ENCODE data around the gene GALC. TPM values are rescaled to one million over a fixed set of nuclear protein-coding genes. Genes with fewer than 3 reads are reported as not detected.
A peak's percentile ranks its signal among the peaks of the same experiment; 100 is the strongest.

Gene GALC
- total RNA-seq, result 10 to 100 TPM; 12.4 to 13.0 TPM
- polyA plus RNA-seq, result 27.7 TPM

DNA sequence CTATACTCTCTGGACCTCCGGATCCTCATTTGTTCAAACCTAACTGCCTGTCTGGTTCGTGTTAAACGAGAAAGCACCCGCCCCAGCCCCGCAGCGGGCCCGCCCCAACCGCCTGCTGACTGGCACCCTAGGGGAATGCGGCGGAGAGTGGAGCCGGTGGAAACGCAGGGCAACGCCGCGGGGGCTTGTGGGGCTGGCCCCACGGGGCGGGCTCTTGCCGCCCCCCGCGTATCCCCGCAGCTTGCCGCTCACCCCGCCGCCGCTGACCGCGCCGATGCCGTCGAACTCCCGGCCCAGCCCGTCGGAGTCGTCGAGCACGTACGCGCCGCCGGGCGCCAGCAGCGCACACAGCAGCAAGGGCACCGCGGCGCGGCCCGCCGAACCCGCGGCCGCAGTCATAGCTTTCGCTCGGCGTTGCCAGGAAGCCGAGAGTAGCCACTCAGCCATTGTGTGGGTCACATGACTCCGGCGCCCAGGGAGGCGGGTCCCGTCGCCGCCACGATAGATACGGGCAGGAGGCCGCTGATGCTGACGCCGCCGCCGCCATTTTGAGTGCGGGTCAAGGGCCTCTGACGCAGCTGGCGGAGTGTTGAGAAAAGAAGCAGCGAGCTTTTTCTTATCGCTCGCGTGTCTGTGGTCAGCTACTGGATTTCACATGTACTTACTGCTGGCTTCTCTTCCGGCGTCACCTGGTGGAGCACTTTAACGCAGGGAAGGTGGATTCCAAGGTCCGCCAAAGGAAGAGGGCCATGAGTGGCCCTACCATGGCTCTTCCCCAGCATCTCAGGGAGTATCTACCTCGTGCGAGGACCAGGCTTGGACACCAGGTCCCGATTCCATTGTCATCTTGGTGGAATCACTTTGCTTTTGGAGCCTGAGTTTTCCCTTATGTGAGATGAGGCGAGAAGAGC is at the start of gene GALC:
Gene GALC (minus strand): TSS at position 465 of the 911 bp plus-strand sequence. CDS start 18 bp downstream, at position 447.
- H3K9me3 Mint-ChIP-seq, result no peaks in the 10 kb centered on the region
- Histone ChIP-seq H3K9me3 (ENCODE audit: low read length) (no peaks in the 10 kb centered on the region), H3K27me3 (ENCODE audit: insufficient read depth, low read length, poor library complexity, severe bottlenecking) (no peaks in the 10 kb centered on the region), H3K4me3 (ENCODE audit: low read length) (peak within 1 kb of the TSS; percentile 89), H3K36me3 (ENCODE audit: insufficient read depth, low read length) (no peaks in the 10 kb centered on the region), H3K27ac (ENCODE audit: low read depth, low read length) (peak within 1 kb of the TSS; percentile 87), H3K4me1 (ENCODE audit: insufficient read depth, low read length) (peaks cover 42% of the 10 kb centered on the region)
- H3K27ac Mint-ChIP-seq, result peak within 1 kb of the TSS; percentile 99 to 100 (median 99)
- ChIA-PET CTCF (interaction anchor here (0.8 to 2.9 kb wide), 8 partner anchors 9 to 176 kb away, joined by 3 to 25 read pairs (median 12); partner anchors contain the start of gene GPR65), POLR2A (interaction anchor here (0.6 to 4.9 kb wide), 11 partner anchors 9 to 137 kb away, joined by 3 to 69 read pairs (median 4); partner anchors contain the start of gene GPR65)
- peak within 1 kb of the TSS; percentile 79 to 98 (median 95) for H3K4me3 Mint-ChIP-seq
- H3K36me3 Mint-ChIP-seq, result peaks cover 0 to 6% (median 4%) of the 10 kb centered on the region in 3 donors
- peak; percentile 92 to 97 (median 96) for DNase-seq
- no peaks in the 10 kb centered on the region for H3K27me3 Mint-ChIP-seq
- peaks cover 71 to 89% (median 83%) of the 10 kb centered on the region in 3 donors for H3K4me1 Mint-ChIP-seq

DNA sequence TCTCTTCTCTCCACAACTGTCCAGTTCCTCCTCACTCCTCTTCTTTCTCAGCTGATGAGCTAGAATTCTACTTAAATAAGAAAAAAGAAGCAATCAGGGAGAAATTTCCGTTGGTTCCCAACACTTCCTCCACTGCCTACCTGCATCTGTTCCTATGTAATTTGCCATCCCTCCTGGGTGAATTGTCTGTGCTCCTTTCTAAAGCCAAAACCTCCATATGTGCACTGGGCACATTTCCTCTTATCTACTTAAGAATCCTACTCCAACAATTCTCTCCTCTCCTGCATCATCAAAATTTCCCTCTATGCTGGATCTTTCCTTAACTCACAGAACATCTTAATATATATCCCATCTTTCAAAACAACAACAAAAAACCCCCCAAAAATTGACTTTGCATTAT is 47.2 kb upstream of the GALC start:
- POLR2A ChIA-PET, result no interaction called here
- Mint-ChIP-seq H3K4me3 (no peak overlapping the region), H3K36me3 (peaks cover 0 to 10% (median 1%) of the 10 kb centered on the region in 3 donors), H3K27me3 (no peaks in the 10 kb centered on the region), H3K27ac (no peak overlapping the region), H3K4me1 (peaks cover 5 to 25% (median 24%) of the 10 kb centered on the region in 3 donors), H3K9me3 (no peaks in the 10 kb centered on the region)
- DNase-seq, result no peak
- CTCF ChIA-PET, result interaction anchor here (1.4 kb wide), 1 partner anchor 12 kb away, joined by 3 read pairs; no protein-coding TSS in a partner anchor
- Histone ChIP-seq H3K27me3 (ENCODE audit: insufficient read depth, low read length, poor library complexity, severe bottlenecking) (no peaks in the 10 kb centered on the region), H3K4me1 (ENCODE audit: insufficient read depth, low read length) (peaks cover 10% of the 10 kb centered on the region), H3K36me3 (ENCODE audit: insufficient read depth, low read length) (no peaks in the 10 kb centered on the region), H3K9me3 (ENCODE audit: low read length) (no peaks in the 10 kb centered on the region), H3K4me3 (ENCODE audit: low read length) (no peak overlapping the region), H3K27ac (ENCODE audit: low read depth, low read length) (no peak overlapping the region)

DNA sequence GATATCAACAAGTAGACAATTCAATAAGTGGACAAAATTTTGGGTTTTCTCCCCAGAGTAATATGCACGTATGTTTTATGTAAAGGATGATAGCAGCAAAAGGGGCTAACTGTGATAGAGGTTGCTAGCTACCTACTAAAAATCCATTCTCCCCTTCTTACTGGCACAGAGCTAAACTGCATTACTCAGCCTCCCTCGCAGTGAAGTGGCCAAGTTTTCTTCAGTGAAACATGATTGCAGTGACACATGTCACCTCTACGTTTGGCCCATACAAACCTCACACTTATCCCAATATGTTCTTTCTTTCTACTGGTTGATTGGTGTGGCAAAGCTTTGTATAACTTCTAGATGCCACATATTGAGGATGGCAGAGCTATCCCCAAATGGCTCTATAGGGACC is 46.2 kb upstream of the GALC start:
- Mint-ChIP-seq H3K27ac (peak overlapping the region in 3 of 8 donors; percentile 1 to 66 (median 23)), H3K4me1 (peaks cover 0 to 21% (median 20%) of the 10 kb centered on the region in 3 donors), H3K27me3 (no peaks in the 10 kb centered on the region), H3K9me3 (no peaks in the 10 kb centered on the region), H3K36me3 (peaks cover 0 to 13% (median 1%) of the 10 kb centered on the region in 3 donors), H3K4me3 (peak overlapping the region in 3 of 7 donors; percentile 3 to 48 (median 3))
- Histone ChIP-seq H3K9me3 (ENCODE audit: low read length) (no peaks in the 10 kb centered on the region), H3K4me3 (ENCODE audit: low read length) (no peak overlapping the region), H3K4me1 (ENCODE audit: insufficient read depth, low read length) (peaks cover 10% of the 10 kb centered on the region), H3K36me3 (ENCODE audit: insufficient read depth, low read length) (no peaks in the 10 kb centered on the region), H3K27ac (ENCODE audit: low read depth, low read length) (no peak overlapping the region), H3K27me3 (ENCODE audit: insufficient read depth, low read length, poor library complexity, severe bottlenecking) (no peaks in the 10 kb centered on the region)
- ChIA-PET POLR2A (no interaction called here), CTCF (interaction anchor here (1.0 to 1.4 kb wide), 3 partner anchors 9 to 20 kb away, joined by 3 read pairs; no protein-coding TSS in a partner anchor)
- no peak for DNase-seq

- H3K27ac ChIP-seq (ENCODE audit: low read depth, low read length), result no peak overlapping the region
- H3K27me3 ChIP-seq (ENCODE audit: insufficient read depth, low read length, poor library complexity, severe bottlenecking), result no peaks in the 10 kb centered on the region
- no peaks in the 10 kb centered on the region for H3K36me3 ChIP-seq (ENCODE audit: insufficient read depth, low read length)
- Mint-ChIP-seq H3K9me3 (no peaks in the 10 kb centered on the region), H3K4me1 (peaks cover 0 to 21% (median 20%) of the 10 kb centered on the region in 3 donors), H3K36me3 (peaks cover 0 to 19% (median 1%) of the 10 kb centered on the region in 3 donors), H3K27ac (peak overlapping the region in 1 of 8 donors; percentile 78), H3K27me3 (no peaks in the 10 kb centered on the region), H3K4me3 (no peak overlapping the region)
- peaks cover 10% of the 10 kb centered on the region for H3K4me1 ChIP-seq (ENCODE audit: insufficient read depth, low read length)
- CTCF ChIA-PET, result interaction anchor here (1.4 kb wide), 1 partner anchor 11 kb away, joined by 4 read pairs; no protein-coding TSS in a partner anchor
- no peak for DNase-seq
- H3K4me3 ChIP-seq (ENCODE audit: low read length), result no peak overlapping the region
- H3K9me3 ChIP-seq (ENCODE audit: low read length), result no peaks in the 10 kb centered on the region
- POLR2A ChIA-PET, result no interaction called here
Observed at GRCh38 chr14:88037325-88037724, 44.3 kb upstream of the GALC start.

DNA sequence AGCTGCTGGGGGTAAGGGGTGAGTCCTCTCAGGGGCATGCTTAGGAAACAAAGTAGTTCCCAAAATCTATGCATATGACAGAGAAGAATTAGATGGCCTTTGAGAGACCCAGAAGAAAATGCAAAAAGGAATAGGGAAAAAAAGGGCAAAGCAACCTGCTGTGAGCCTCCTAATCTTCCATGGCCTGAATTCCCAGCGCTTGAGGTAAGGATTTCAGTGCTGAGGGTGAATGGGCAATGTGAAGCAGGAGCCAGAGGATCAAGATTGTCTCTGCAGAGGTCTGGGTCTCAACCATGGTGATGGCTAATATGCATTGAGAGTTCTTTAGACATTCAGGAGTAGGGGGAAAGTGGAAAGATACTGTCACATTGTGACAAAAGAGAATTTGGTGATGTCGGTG is 43.4 kb upstream of the GALC start:
- Histone ChIP-seq H3K36me3 (ENCODE audit: insufficient read depth, low read length) (no peaks in the 10 kb centered on the region), H3K27me3 (ENCODE audit: insufficient read depth, low read length, poor library complexity, severe bottlenecking) (no peaks in the 10 kb centered on the region), H3K9me3 (ENCODE audit: low read length) (no peaks in the 10 kb centered on the region), H3K4me1 (ENCODE audit: insufficient read depth, low read length) (peaks cover 10% of the 10 kb centered on the region), H3K4me3 (ENCODE audit: low read length) (no peak overlapping the region), H3K27ac (ENCODE audit: low read depth, low read length) (no peak overlapping the region)
- Mint-ChIP-seq H3K27me3 (no peaks in the 10 kb centered on the region), H3K36me3 (peaks cover 0 to 19% (median 1%) of the 10 kb centered on the region in 3 donors), H3K9me3 (no peaks in the 10 kb centered on the region), H3K4me3 (no peak overlapping the region), H3K4me1 (peaks cover 3 to 23% (median 23%) of the 10 kb centered on the region in 3 donors), H3K27ac (peak overlapping the region in 2 of 8 donors; percentile 7 to 43)
- DNase-seq, result no peak
- ChIA-PET CTCF (interaction anchor here (1.5 kb wide), 1 partner anchor 92 kb away, joined by 3 read pairs; no protein-coding TSS in a partner anchor), POLR2A (no interaction called here)

GRCh38 chr14:88034076-88034475 is 41.1 kb upstream of the GALC start:
- Histone ChIP-seq H3K4me1 (ENCODE audit: insufficient read depth, low read length) (peaks cover 22% of the 10 kb centered on the region), H3K36me3 (ENCODE audit: insufficient read depth, low read length) (no peaks in the 10 kb centered on the region), H3K9me3 (ENCODE audit: low read length) (no peaks in the 10 kb centered on the region), H3K27ac (ENCODE audit: low read depth, low read length) (no peak overlapping the region), H3K27me3 (ENCODE audit: insufficient read depth, low read length, poor library complexity, severe bottlenecking) (no peaks in the 10 kb centered on the region), H3K4me3 (ENCODE audit: low read length) (no peak overlapping the region)
- POLR2A ChIA-PET, result no interaction called here
- no peak for DNase-seq
- Mint-ChIP-seq H3K9me3 (no peaks in the 10 kb centered on the region), H3K4me1 (peaks cover 27 to 44% (median 38%) of the 10 kb centered on the region in 3 donors), H3K36me3 (peaks cover 0 to 19% (median 3%) of the 10 kb centered on the region in 3 donors), H3K4me3 (no peak overlapping the region), H3K27me3 (no peaks in the 10 kb centered on the region), H3K27ac (no peak overlapping the region)
- CTCF ChIA-PET, result interaction anchor here (0.6 kb wide), 1 partner anchor 104 kb away, joined by 3 read pairs; no protein-coding TSS in a partner anchor

- Histone ChIP-seq H3K27me3 (ENCODE audit: insufficient read depth, low read length, poor library complexity, severe bottlenecking) (no peaks in the 10 kb centered on the region), H3K36me3 (ENCODE audit: insufficient read depth, low read length) (no peaks in the 10 kb centered on the region), H3K9me3 (ENCODE audit: low read length) (no peaks in the 10 kb centered on the region), H3K4me3 (ENCODE audit: low read length) (no peak overlapping the region), H3K4me1 (ENCODE audit: insufficient read depth, low read length) (peaks cover 30% of the 10 kb centered on the region), H3K27ac (ENCODE audit: low read depth, low read length) (no peak overlapping the region)
- CTCF ChIA-PET, result no interaction called here
- H3K4me3 Mint-ChIP-seq, result no peak overlapping the region
- H3K36me3 Mint-ChIP-seq, result peaks cover 0 to 19% (median 3%) of the 10 kb centered on the region in 3 donors
- H3K27me3 Mint-ChIP-seq, result no peaks in the 10 kb centered on the region
- DNase-seq, result no peak
- H3K9me3 Mint-ChIP-seq, result no peaks in the 10 kb centered on the region
- H3K4me1 Mint-ChIP-seq, result peaks cover 35 to 44% (median 44%) of the 10 kb centered on the region in 3 donors
- H3K27ac Mint-ChIP-seq, result no peak overlapping the region
- POLR2A ChIA-PET, result interaction anchor here (1.4 kb wide), 1 partner anchor 40 kb away, joined by 4 read pairs; the partner anchor contains the start of gene GALC
Observed at GRCh38 chr14:88032373-88032772, 39.4 kb upstream of the GALC start.

GRCh38 chr14:88030892-88031291 is 37.9 kb upstream of the GALC start:
- H3K27me3 ChIP-seq (ENCODE audit: insufficient read depth, low read length, poor library complexity, severe bottlenecking), result no peaks in the 10 kb centered on the region
- H3K36me3 ChIP-seq (ENCODE audit: insufficient read depth, low read length), result no peaks in the 10 kb centered on the region
- H3K9me3 ChIP-seq (ENCODE audit: low read length), result no peaks in the 10 kb centered on the region
- ChIA-PET POLR2A (no interaction called here), CTCF (no interaction called here)
- H3K27ac Mint-ChIP-seq, result peak overlapping the region in 3 of 8 donors; percentile 37 to 88 (median 83)
- peaks cover 48 to 59% (median 58%) of the 10 kb centered on the region in 3 donors for H3K4me1 Mint-ChIP-seq
- peaks cover 45% of the 10 kb centered on the region for H3K4me1 ChIP-seq (ENCODE audit: insufficient read depth, low read length)
- no peaks in the 10 kb centered on the region for H3K9me3 Mint-ChIP-seq
- H3K27ac ChIP-seq (ENCODE audit: low read depth, low read length), result no peak overlapping the region
- no peak overlapping the region for H3K4me3 Mint-ChIP-seq
- no peaks in the 10 kb centered on the region for H3K27me3 Mint-ChIP-seq
- no peak overlapping the region for H3K4me3 ChIP-seq (ENCODE audit: low read length)
- no peak for DNase-seq
- H3K36me3 Mint-ChIP-seq, result peaks cover 0 to 14% (median 2%) of the 10 kb centered on the region in 3 donors
